ENCODE data around the gene PLXDC2. TPM values are rescaled to one million over a fixed set of nuclear protein-coding genes. Genes with fewer than 3 reads are reported as not detected.

The PLXDC2 gene
- total and polyA plus RNA-seq, 4 donors: 11.8 to 99.6 (median 40.8) TPM

DNA sequence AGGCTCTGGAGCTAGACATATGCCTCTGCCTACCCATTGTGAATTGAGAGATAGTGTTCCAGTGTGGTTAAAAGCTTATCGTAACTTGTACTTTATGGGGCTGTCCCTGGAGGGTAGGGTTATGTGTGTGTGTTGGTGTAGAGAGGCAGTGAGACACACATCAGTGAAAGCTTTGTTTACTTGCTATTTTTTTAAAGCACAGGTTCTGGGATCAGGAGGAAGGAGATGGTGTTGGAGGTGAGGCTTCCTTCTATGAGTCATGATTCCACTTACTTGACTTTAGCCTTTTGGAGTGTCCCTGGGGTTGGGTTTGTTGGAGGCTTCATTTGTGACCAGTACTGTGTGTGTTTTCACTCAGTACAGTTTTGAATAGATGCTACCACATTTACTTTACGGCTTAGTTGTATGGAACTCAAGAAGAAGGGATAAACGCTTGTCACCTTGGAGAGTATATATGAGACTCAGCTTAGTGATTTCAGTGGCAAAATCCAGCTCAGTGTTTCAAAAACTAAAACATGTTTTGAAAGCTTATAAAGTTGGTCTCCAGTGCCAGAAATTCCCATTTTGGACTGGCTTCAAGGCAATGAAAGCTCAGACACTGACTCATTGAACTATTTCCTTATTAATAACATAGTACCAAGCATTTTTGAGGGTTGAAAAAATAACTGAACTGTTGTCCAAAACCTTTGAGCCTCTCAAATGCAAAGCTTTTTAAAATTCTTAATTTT is 106.2 kb downstream of the PLXDC2 start:
- Histone ChIP-seq H3K27me3 (ENCODE audit: control insufficient read depth in 3 of 3, insufficient read depth in 3 of 3, low read length in 2 of 3) (no peaks in the 10 kb centered on the region), H3K4me3 (no peak overlapping the region), H3K36me3 (ENCODE audit: control insufficient read depth in 4 of 4, insufficient read depth in 4 of 4, low read length in 4 of 4) (peaks cover 0 to 6% (median 0%) of the 10 kb centered on the region in 4 donors), H3K27ac (ENCODE audit: low read depth in 1 of 2, low read length in 1 of 2) (peak overlapping the region; percentile 30 to 49), H3K4me1 (ENCODE audit: control insufficient read depth in 5 of 5, insufficient read depth in 5 of 5, low read length in 5 of 5) (peaks cover 0 to 57% (median 20%) of the 10 kb centered on the region in 5 donors), H3K9ac (ENCODE audit: insufficient read depth in 1 of 2, low read length in 2 of 2) (no peak overlapping the region), H3K9me3 (ENCODE audit: control insufficient read depth in 4 of 4, insufficient read depth in 3 of 4, low read length in 3 of 4) (peaks cover 0 to 2% (median 0%) of the 10 kb centered on the region in 4 donors)
- DNase-seq: peak; percentile 40 to 89 (median 85)
- ATAC-seq (ENCODE audit: insufficient read depth, low FRiP score): peak; percentile 16
- TF ChIP-seq, protein P1, sequence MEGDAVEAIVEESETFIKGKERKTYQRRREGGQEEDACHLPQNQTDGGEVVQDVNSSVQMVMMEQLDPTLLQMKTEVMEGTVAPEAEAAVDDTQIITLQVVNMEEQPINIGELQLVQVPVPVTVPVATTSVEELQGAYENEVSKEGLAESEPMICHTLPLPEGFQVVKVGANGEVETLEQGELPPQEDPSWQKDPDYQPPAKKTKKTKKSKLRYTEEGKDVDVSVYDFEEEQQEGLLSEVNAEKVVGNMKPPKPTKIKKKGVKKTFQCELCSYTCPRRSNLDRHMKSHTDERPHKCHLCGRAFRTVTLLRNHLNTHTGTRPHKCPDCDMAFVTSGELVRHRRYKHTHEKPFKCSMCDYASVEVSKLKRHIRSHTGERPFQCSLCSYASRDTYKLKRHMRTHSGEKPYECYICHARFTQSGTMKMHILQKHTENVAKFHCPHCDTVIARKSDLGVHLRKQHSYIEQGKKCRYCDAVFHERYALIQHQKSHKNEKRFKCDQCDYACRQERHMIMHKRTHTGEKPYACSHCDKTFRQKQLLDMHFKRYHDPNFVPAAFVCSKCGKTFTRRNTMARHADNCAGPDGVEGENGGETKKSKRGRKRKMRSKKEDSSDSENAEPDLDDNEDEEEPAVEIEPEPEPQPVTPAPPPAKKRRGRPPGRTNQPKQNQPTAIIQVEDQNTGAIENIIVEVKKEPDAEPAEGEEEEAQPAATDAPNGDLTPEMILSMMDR (IDR thresholded peaks at IDR 0.05; ENCODE audit: control extremely low read depth, extremely low read depth): no peak
- WGBS, 2 donors: 78 to 92% methylated on average over 3 of the region's 3 CpGs

DNA sequence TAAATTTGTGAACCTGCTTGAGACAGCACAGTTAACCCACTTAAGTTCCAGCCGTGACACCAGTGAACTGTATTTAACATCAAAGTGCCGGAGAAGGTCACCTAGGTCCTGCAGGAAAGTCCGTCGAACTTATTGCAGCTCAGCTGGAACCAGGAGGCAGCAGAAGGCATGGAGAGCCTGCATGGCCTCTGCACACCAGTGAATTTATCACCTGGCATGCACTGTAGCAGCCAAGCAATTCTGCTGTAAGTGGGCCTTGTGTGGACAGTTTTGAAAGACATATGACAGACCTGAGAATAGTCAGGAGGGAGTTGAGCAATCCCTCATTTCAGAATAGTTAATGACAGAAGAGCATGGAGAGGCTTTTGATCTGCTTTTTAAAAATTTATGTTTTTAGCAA is 108.8 kb downstream of the PLXDC2 start:
- H3K36me3 ChIP-seq (ENCODE audit: control insufficient read depth in 4 of 4, insufficient read depth in 4 of 4, low read length in 4 of 4): peaks cover 0 to 6% (median 0%) of the 10 kb centered on the region in 4 donors
- H3K4me1 ChIP-seq (ENCODE audit: control insufficient read depth in 5 of 5, insufficient read depth in 5 of 5, low read length in 5 of 5): peaks cover 0 to 37% (median 12%) of the 10 kb centered on the region in 5 donors
- DNase-seq (no peak), ATAC-seq (ENCODE audit: insufficient read depth, low FRiP score) (no peak)
- H3K4me3 ChIP-seq: no peak overlapping the region
- no peak overlapping the region for H3K9ac ChIP-seq (ENCODE audit: insufficient read depth in 1 of 2, low read length in 2 of 2)
- 88 to 99% methylated on average over 4 of the region's 4 CpGs for WGBS, 2 donors
- TF ChIP-seq, protein P1 (IDR thresholded peaks at IDR 0.05; ENCODE audit: control extremely low read depth, extremely low read depth): no peak
- no peaks in the 10 kb centered on the region for H3K27me3 ChIP-seq (ENCODE audit: control insufficient read depth in 3 of 3, insufficient read depth in 3 of 3, low read length in 2 of 3)
- H3K9me3 ChIP-seq (ENCODE audit: control insufficient read depth in 4 of 4, insufficient read depth in 3 of 4, low read length in 3 of 4): peaks cover 0 to 2% (median 0%) of the 10 kb centered on the region in 4 donors
- no peak overlapping the region for H3K27ac ChIP-seq (ENCODE audit: low read depth in 1 of 2, low read length in 1 of 2)

DNA sequence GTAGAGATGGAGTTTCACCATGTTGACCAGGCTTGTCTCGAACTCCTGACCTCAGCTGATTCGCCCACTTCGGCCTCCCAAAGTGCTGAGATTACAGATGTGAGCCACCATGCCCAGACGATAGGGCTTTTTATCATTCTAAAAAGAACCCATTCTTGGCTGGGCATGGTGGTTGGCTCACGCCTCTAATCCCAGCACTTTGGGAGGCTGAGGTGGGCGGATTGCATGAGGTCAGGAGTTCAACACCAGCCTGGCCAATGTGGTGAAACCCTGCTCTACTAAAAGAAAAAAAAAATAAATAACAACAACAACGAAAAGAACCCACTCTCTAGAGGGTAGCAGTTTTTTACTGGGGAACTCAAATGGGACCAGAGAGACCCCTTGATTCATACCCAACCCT is 112.7 kb downstream of the PLXDC2 start:
- Histone ChIP-seq H3K4me1 (ENCODE audit: control insufficient read depth in 5 of 5, insufficient read depth in 5 of 5, low read length in 5 of 5) (peaks cover 3 to 31% (median 17%) of the 10 kb centered on the region in 5 donors), H3K4me3 (no peak overlapping the region), H3K27ac (ENCODE audit: low read depth in 1 of 2, low read length in 1 of 2) (no peak overlapping the region), H3K9ac (ENCODE audit: insufficient read depth in 1 of 2, low read length in 2 of 2) (no peak overlapping the region), H3K36me3 (ENCODE audit: control insufficient read depth in 4 of 4, insufficient read depth in 4 of 4, low read length in 4 of 4) (peaks cover 0 to 6% (median 2%) of the 10 kb centered on the region in 4 donors), H3K9me3 (ENCODE audit: control insufficient read depth in 4 of 4, insufficient read depth in 3 of 4, low read length in 3 of 4) (no peaks in the 10 kb centered on the region), H3K27me3 (ENCODE audit: control insufficient read depth in 3 of 3, insufficient read depth in 3 of 3, low read length in 2 of 3) (no peaks in the 10 kb centered on the region)
- no peak for ATAC-seq (ENCODE audit: insufficient read depth, low FRiP score)
- WGBS, 2 donors: 89 to 91% methylated on average over 7 of the region's 7 CpGs
- TF ChIP-seq, protein P1 (IDR thresholded peaks at IDR 0.05; ENCODE audit: control extremely low read depth, extremely low read depth): no peak
- DNase-seq: no peak

Measured in lung (tissue), 12 donors.